B cell (primary cell): ENCODE data around the gene NTN5. TPM values are rescaled to one million over a fixed set of nuclear protein-coding genes. Genes with fewer than 3 reads are reported as not detected.

Experiments used
- ATAC-seq: fragments of 200-7000 bp; cut with Tn5 transposase; one replicate; pipeline ENCODE4 v1.10.0; 2021; ENCODE audit warnings: low read depth, mild to moderate bottlenecking, moderate number of reproducible peaks, moderate library complexity
- CTCF ChIA-PET: fragments of 350-600 bp; sonication (Branson Sonifier 250); formaldehyde crosslinking; loops from one replicate; lab custom pipeline; 2021; ENCODE audit warnings: antibody characterized with exemption, inconsistent platforms; lab: Charles Lee
- POLR2A ChIA-PET: fragments of 350-600 bp; sonication (Branson Sonifier 250); formaldehyde crosslinking; loops from one replicate; lab custom pipeline; 2021; ENCODE audit warnings: antibody characterized with exemption; lab: Charles Lee
- DNase-seq: peaks from one replicate; pipeline ENCODE4 v3.0.0; 2013
- H2AFZ ChIP-seq: 2 replicates; pipeline ENCODE4 v1.6.1; 2012; ENCODE audit warnings: mild to moderate bottlenecking, low read depth, low read length; ENCODE audit not compliant: insufficient read depth, poor library complexity, severe bottlenecking
- H3K27ac ChIP-seq, 2 donors: 1 replicate in 1 of 2; 2 replicates in 1 of 2; pipeline ENCODE4 v1.5.1; 2012 to 2013; ENCODE audit warnings: low read length in 2 of 2, mild to moderate bottlenecking in 2 of 2, moderate library complexity in 1 of 2
- H3K27me3 ChIP-seq, 4 experiments: fragments of 200-600 bp in 1 of 4; sonication (generic) in 1 of 4; replicated peaks in 1 of 4; 1 replicate in 2 of 4; 2 replicates in 2 of 4; pipeline versions ENCODE4 v1.6.1 to v1.7.0; 2013 to 2016; ENCODE audit warnings: low read length in 3 of 4, mild to moderate bottlenecking in 2 of 4, mixed read lengths in 1 of 4, moderate library complexity in 1 of 4; ENCODE audit not compliant: insufficient read depth in 4 of 4, control insufficient read depth in 3 of 4; ENCODE audit errors: control extremely low read depth in 1 of 4
- H3K36me3 ChIP-seq, 2 experiments: replicated peaks in 1 of 2; 1 replicate in 1 of 2; 2 replicates in 1 of 2; pipeline versions ENCODE4 v1.6.1 to v1.7.1; 2013; ENCODE audit warnings: low read length in 1 of 2; ENCODE audit not compliant: insufficient read depth in 2 of 2, control insufficient read depth in 1 of 2; ENCODE audit errors: control extremely low read depth in 1 of 2, extremely low read depth in 1 of 2
- H3K4me1 ChIP-seq, 2 donors: fragments of 200-600 bp in 1 of 2; sonication (generic) in 1 of 2; 1 replicate in 1 of 2; 2 replicates in 1 of 2; pipeline versions ENCODE4 v1.5.1 to v1.6.1; 2013 to 2017; ENCODE audit warnings: low read length in 2 of 2; ENCODE audit not compliant: control insufficient read depth in 2 of 2, insufficient read depth in 2 of 2
- H3K4me2 ChIP-seq: replicated peaks from 2 replicates; pipeline ENCODE3; 2012; ENCODE audit warnings: mild to moderate bottlenecking, low read depth, low read length; ENCODE audit not compliant: poor library complexity, severe bottlenecking
- H3K4me3 ChIP-seq, 5 experiments: fragments of 200-600 bp in 1 of 5; sonication (generic) in 1 of 5; 1 replicate in 3 of 5; 2 replicates in 2 of 5; pipeline versions ENCODE4 v1.5.1 to v1.7.0; 2011 to 2016; ENCODE audit warnings: low read length in 4 of 5, mild to moderate bottlenecking in 4 of 5, low read depth in 2 of 5, control low read depth in 1 of 5, moderate library complexity in 1 of 5; ENCODE audit not compliant: insufficient read depth in 1 of 5; ENCODE audit errors: control extremely low read depth in 1 of 5, extremely low read depth in 1 of 5
- H3K79me2 ChIP-seq: fragments of 200-600 bp; sonication (generic); one replicate; pipeline ENCODE4 v1.6.0; 2016; ENCODE audit warnings: low read length; ENCODE audit not compliant: control insufficient read depth, insufficient read depth
- H3K9ac ChIP-seq: fragments of 200-600 bp; sonication (generic); 2 replicates; pipeline ENCODE4 v1.6.1; 2017; ENCODE audit warnings: mild to moderate bottlenecking, low read length, moderate library complexity
- H3K9me3 ChIP-seq, 3 donors: one replicate each; pipeline versions ENCODE4 v1.6.1 to v1.7.1; 2013; ENCODE audit warnings: low read length in 2 of 3; ENCODE audit not compliant: control insufficient read depth in 2 of 3, insufficient read depth in 1 of 3; ENCODE audit errors: control extremely low read depth in 1 of 3
- H4K20me1 ChIP-seq: 2 replicates; pipeline ENCODE4 v1.6.0; 2012; ENCODE audit warnings: mild to moderate bottlenecking, low read length; ENCODE audit not compliant: insufficient read depth, control insufficient read depth, poor library complexity, severe bottlenecking
- H3K27ac Mint-ChIP-seq: one replicate; pipeline ENCODE4 v1.8.0; 2021; ENCODE audit warnings: mixed read lengths
- H3K27me3 Mint-ChIP-seq: one replicate; pipeline ENCODE4 v1.8.0; 2021; ENCODE audit warnings: mixed read lengths
- H3K4me1 Mint-ChIP-seq: one replicate; pipeline ENCODE4 v1.8.0; 2021; ENCODE audit warnings: mixed read lengths
- H3K4me3 Mint-ChIP-seq: one replicate; pipeline ENCODE4 v1.8.0; 2021; ENCODE audit warnings: mixed read lengths
- H3K9me3 Mint-ChIP-seq: one replicate; pipeline ENCODE4 v1.8.0; 2022; ENCODE audit warnings: mixed read lengths; ENCODE audit not compliant: insufficient read depth
- CTCF ChIP-seq: fragments of 200-600 bp; IDR thresholded peaks from one replicate; pipeline ENCODE4 v1.8.0; 2022; ENCODE audit warnings: antibody characterized with exemption, mild to moderate bottlenecking
- EZH2 ChIP-seq: IDR thresholded peaks from 2 replicates; pipeline ENCODE4 v1.6.1; 2012; ENCODE audit warnings: borderline replicate concordance, low read depth, mild to moderate bottlenecking, moderate library complexity, low read length; ENCODE audit not compliant: insufficient read depth, poor library complexity, severe bottlenecking
- WGBS: methylation state at CpG from one replicate; pipeline ENCODE4 v1.1.5; 2013; ENCODE audit warnings: missing lambda C conversion rate; ENCODE audit not compliant: insufficient coverage; 5-methylcytosine and 5-hydroxymethylcytosine counted together
- intact Hi-C: fragments of 100-400 bp; cut with micrococcal nuclease; formaldehyde crosslinking; loops from one replicate; pipeline ENCODE4 v1.10.0; 2022
- polyA plus RNA-seq: library from polyadenylated mRNA; depleted of rRNA; stranded (reverse); fragments of >200 nt; gene quantifications from 2 replicates; pipeline ENCODE4 v1.2.3, GENCODE V29; 2012
- total RNA-seq, 2 donors: library from RNA; stranded (reverse); fragments of 120-200 nt in 1 of 2; gene quantifications; 1 replicate in 1 of 2; 2 replicates in 1 of 2; pipeline versions ENCODE4 v1.2.3 to v1.2.4, GENCODE V29; 2013 to 2022

The NTN5 gene
- total and polyA plus RNA-seq, 2 donors (not counting 1 experiment from before 2014, with no cell fraction given), result 1.2 to 1.8 TPM

- no peaks in the 10 kb centered on the region for H3K27me3 ChIP-seq
- WGBS, result 91% methylated on average over 33 of the region's 33 CpGs
- no peak for DNase-seq
- H3K4me3 ChIP-seq, result peak within 1 kb of the TSS in 4 of 5 experiments; percentile 61 to 91 (median 79)
- no peak for ATAC-seq
- H4K20me1 ChIP-seq, result no peaks in the 10 kb centered on the region
- H3K9ac ChIP-seq, result peak within 1 kb of the TSS; percentile 88
- H3K4me1 ChIP-seq, result peaks cover 11 to 23% of the 10 kb centered on the region in 2 donors
- peak within 1 kb of the TSS; percentile 91 for H3K4me2 ChIP-seq
- H3K36me3 ChIP-seq, result no peaks in the 10 kb centered on the region
- peaks cover 17% of the 10 kb centered on the region for H3K4me1 Mint-ChIP-seq
- peak within 1 kb of the TSS; percentile 92 to 93 for H3K27ac ChIP-seq
- H3K9me3 Mint-ChIP-seq, result no peaks in the 10 kb centered on the region
- no peak for TF ChIP-seq EZH2
- TF ChIP-seq CTCF, result no peak
- ChIA-PET CTCF (interaction anchor here (0.5 to 2.0 kb wide), 2 partner anchors 20 to 70 kb away, joined by 3 to 6 read pairs; no protein-coding TSS in a partner anchor), POLR2A (interaction anchor here (1.4 kb wide), 1 partner anchor 82 kb away, joined by 3 read pairs; no protein-coding TSS in a partner anchor)
- peak within 1 kb of the TSS; percentile 98 for H3K27ac Mint-ChIP-seq
- no peaks in the 10 kb centered on the region for H3K27me3 Mint-ChIP-seq
- peak within 1 kb of the TSS; percentile 98 for H3K4me3 Mint-ChIP-seq
- peak within 1 kb of the TSS; percentile 91 for H2AFZ ChIP-seq
- intact Hi-C loops, result loop anchor here (1.0 to 10.0 kb wide), 3 partner anchors 153 to 1305 kb away; partner anchors contain the start of genes PPP1R15A, SYNGR4, TMEM143 and VRK3
- H3K9me3 ChIP-seq, result peaks cover 0 to 18% (median 0%) of the 10 kb centered on the region in 3 donors
- no peaks in the 10 kb centered on the region for H3K79me2 ChIP-seq
Measured at GRCh38 chr19:48719263-48720171, 46.7 kb upstream of the NTN5 start, which contains the start of gene MAMSTR. Gene MAMSTR (minus strand): TSS chr19:48719725. CDS start chr19:48719031, 694 bp downstream.
